ENCODE data around the gene PLEKHA3.

Gene PLEKHA3

DNA sequence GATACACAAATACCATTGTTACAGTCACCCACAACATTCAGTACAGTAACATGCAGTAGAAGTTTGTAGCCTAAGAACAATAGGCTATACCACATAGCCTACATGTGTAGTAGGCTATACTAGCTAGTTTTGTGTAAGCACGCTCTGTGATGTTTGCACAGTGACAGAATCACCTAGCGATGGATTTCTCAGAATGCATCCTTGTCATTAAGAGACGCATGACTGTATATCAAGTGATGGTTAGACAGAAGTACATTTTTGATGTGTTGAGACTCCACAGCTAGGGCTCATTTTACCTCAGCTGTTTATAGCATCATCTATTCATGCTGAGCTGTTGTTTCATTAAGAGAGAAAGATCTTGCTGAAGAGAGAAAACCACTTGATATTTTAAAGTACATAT, 19.4 kb downstream of the PLEKHA3 start:
- TF ChIP-seq GATA3 (IDR thresholded peaks at IDR 0.05; ENCODE audit: low read depth, low read length) (no peak), GATA2 (IDR thresholded peaks at IDR 0.05; ENCODE audit: low read depth, low read length) (no peak)

DNA sequence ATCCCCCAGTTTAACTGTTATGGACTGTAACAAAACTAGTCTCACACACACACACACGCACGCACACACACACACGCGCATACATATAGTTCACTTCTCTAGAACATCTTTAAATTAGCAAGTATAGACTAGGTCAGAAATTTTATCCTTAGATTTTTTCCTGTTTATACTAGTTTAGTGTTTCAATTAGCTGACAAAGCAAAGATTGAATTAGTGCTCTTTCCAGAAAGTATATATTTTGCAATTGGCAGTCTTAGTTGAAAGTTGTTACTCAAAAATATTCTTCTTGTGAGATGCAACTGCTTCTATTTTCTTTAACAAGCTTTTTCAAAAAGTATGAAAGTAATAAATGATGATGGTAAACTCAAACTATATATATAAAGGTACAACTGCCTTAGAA, 22.5 kb downstream of the PLEKHA3 start:
- TF ChIP-seq GATA2 (IDR thresholded peaks at IDR 0.05; ENCODE audit: low read depth, low read length) (no peak), GATA3 (IDR thresholded peaks at IDR 0.05; ENCODE audit: low read depth, low read length) (no peak)

DNA sequence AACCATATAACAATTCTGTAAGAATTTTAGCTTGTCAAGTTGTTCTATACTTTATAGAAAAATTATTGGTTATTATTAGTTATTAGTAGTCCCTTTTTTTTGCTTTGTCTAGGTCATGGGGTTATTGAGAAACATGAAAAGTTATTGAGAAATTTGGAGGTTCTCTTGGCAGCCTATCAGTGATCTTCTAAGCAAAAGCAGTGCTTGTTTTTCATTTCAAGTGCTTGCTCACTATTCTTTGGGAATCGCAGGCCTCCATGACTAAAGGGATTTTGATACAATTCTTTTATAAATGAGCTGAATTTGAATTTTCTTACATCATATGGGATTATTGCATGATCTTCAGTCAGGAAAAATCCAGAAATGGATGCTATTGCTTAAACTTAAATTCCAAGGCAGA, 25.8 kb downstream of the PLEKHA3 start:
- TF ChIP-seq GATA3 (IDR thresholded peaks at IDR 0.05; ENCODE audit: low read depth, low read length) = no peak
- TF ChIP-seq GATA2 (IDR thresholded peaks at IDR 0.05; ENCODE audit: low read depth, low read length) = no peak

DNA sequence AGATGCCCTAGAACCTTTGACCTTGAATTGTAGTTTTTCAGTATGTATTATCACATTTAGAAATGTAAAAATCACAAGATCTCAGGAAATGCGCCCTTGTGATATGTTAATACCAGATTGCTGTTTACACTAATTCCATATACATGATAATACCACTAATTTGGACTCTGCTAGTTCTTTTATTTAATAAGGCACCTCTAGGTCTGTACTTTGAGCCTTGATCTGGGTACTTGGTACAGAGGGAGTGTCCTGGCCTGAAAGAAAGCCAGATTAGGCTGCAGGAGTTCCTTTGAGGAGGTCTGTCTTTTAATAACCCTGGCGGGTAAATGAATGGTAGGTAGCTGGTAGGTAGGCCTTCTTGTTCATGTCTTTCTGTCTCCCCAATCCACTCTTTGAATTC, 26.3 kb downstream of the PLEKHA3 start:
- TF ChIP-seq GATA3 (IDR thresholded peaks at IDR 0.05; ENCODE audit: low read depth, low read length) (no peak), GATA2 (IDR thresholded peaks at IDR 0.05; ENCODE audit: low read depth, low read length) (no peak)

DNA sequence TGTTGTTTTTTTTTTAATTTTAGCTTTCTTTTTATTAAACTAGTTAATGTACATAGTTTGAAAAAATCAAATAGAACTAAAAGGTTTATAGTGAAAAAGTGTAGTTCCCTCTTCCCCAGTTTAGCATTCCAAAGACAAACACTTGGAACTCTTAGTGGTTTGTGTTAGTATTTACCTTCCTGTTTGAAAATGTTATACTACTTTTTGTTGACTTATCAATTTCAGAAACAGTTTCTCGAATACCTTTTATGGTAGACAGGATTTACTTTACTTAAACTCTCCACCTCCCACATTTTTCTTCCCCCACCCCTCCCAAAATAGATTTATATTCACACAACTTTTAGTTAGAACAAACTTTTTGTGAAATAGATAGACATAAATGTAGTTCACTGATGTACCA, 26.7 kb downstream of the PLEKHA3 start:
- TF ChIP-seq GATA2 (IDR thresholded peaks at IDR 0.05; ENCODE audit: low read depth, low read length) = no peak

DNA sequence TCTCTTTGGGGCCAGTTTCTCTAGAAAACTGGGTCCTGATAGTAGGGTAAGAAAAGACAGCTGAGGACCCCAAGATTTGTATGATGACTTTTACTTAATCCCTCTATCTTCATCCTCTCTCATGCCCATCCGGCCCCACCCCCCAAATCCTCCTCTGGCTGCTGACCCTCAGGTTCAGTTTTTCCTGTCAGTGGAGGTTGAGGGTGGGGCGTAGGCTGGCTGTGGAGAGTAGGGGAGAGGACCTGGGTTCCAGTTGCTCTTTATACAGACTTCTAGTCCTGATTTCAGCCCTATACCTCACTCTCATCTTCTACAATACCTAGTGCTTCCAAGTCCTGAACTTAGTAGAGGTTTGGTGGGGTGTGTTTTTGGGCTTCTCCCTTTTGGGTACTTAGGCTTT, 28.4 kb downstream of the PLEKHA3 start:
- TF ChIP-seq GATA3 (IDR thresholded peaks at IDR 0.05; ENCODE audit: low read depth, low read length) (no peak), GATA2 (IDR thresholded peaks at IDR 0.05; ENCODE audit: low read depth, low read length) (no peak)

DNA sequence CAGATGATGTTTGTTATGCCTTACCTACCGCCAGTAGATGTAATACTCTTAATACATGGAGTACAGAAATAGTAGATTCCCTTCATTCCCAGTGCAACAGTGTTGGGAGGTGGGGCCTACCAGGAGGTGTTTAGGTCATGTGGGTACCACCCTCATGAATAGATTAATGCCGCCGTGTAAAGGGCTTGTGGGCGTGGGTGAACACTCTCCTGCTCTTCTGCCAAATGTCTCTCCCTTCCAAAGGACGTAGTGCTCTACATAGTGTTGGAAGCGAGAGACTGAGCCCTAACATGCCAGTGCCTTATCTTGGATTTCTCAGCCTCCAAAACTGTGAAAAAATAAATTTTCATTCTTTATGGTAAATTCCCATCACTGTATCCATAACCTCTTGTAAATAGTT, 30.1 kb downstream of the PLEKHA3 start:
- TF ChIP-seq GATA3 (IDR thresholded peaks at IDR 0.05; ENCODE audit: low read depth, low read length) = no peak
- no peak for TF ChIP-seq GATA2 (IDR thresholded peaks at IDR 0.05; ENCODE audit: low read depth, low read length)

DNA sequence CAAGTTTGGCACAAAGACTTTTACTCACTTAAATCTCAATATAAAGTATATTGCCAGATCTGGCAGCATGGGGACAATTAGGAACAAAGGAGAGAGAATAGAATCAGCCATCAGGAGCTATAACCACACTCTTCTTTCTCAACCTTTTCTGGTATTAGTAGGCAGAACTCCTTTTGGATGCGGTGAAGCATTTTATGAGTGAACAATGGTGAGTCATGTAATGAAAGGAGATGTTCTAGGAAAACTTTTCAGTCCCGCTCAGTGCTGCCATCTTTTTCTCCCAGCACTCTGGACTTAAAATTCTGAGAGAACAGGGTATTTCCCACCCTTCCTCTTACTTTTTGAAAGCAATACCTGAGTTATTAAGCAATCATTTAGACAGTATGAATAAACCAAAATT, 32.2 kb downstream of the PLEKHA3 start:
- TF ChIP-seq GATA3 (IDR thresholded peaks at IDR 0.05; ENCODE audit: low read depth, low read length) = no peak
- no peak for TF ChIP-seq GATA2 (IDR thresholded peaks at IDR 0.05; ENCODE audit: low read depth, low read length)

DNA sequence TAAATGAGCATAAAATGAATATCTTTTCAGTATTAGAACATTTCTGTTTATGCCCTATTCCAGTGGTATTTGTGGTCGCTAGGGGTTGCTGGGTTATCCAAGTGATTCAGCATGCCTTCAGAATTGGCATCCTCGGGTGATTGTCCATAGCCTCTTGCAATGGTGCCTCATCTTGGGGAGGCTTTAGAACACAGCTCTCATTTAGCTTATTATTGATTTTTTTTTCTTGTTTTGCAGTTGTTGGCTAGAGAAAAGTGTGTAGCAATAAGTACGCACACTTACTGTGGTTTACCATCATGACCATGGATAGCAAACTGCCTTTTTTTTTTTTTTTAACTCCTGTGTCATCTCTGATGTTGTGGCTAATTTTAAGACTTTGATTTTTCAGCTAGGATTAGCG, 33.6 kb downstream of the PLEKHA3 start:
- TF ChIP-seq GATA3 (IDR thresholded peaks at IDR 0.05; ENCODE audit: low read depth, low read length) (no peak), GATA2 (IDR thresholded peaks at IDR 0.05; ENCODE audit: low read depth, low read length) (no peak)

DNA sequence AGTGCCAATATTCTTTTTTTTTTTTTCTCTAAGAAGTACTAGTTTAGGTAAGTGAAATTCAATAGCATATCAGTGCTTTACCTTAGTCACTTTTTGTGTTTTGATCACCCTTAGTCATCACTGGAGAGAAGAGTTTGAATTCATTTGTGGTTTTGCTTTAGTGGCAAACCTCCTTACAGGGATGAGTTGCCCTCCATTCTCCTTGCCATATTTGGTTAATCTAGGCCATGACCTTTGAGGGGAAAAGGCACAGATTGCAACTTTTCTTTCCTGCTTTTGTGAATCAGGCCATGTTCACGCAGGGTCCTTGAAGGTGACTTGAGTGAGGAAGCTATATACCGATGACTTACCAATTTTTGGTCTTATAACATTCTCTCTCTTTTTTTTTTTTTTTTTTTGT, 34.4 kb downstream of the PLEKHA3 start:
- TF ChIP-seq GATA2 (IDR thresholded peaks at IDR 0.05; ENCODE audit: low read depth, low read length) (no peak), GATA3 (IDR thresholded peaks at IDR 0.05; ENCODE audit: low read depth, low read length) (no peak)

DNA sequence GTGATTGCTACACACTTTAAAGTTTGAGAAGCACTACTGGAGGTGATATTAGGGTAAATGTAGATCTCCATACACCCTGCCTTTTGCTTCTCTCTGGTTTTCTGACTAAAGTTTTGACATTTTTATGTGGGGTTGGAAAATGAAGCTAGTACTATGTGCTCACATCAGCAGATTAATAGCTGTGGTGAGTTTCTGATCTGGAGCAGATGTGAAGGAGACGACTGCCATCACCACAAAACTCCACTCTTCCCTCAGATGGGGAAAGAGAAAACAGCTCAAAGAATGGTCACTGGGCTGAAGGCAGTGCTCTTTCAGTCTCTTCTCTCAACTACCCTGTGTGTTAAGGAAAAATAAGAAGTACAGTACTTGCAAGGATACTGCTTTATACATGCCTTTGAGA, 37.2 kb downstream of the PLEKHA3 start:
- TF ChIP-seq GATA2 (IDR thresholded peaks at IDR 0.05; ENCODE audit: low read depth, low read length) (no peak), GATA3 (IDR thresholded peaks at IDR 0.05; ENCODE audit: low read depth, low read length) (no peak)

DNA sequence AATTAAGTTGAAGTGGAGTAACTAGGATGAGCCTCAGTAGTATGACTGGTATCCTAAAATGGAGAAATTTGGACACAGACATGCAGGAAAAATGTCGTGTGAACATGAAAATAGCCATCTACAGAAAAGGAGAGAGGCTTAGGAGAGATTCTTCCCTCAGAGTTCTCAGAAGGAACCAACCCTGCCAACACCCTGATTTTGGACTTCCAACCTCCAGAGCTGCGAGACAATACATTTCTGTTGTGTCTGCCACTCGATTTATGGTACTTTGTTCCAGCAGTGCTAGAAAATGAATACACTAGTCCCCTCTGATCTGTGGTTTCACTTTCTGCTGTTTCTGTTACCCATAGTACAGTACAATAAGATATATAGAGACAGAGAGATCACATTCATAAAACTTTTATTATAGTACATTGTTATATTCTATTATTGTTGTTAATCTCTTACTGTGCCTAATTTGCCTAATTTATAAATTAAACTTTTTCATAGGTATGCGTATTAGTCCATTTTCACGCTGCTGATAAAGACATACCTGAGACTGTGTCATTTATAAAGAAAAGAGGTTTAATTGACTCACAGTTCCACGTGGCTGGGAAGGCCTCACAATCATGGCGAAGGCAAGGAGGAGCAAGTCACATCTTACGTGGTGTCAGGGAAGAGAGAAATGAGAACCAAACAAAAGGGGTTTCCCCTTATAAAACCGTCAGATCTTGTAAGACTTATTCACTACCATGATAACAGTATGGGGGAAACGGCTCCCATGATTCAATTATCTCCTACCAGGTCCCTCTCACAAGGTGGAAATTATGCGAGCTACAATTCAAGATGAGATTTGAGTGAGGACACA, 41.3 kb downstream of the PLEKHA3 start:
- TF ChIP-seq GATA2 (IDR thresholded peaks at IDR 0.05; ENCODE audit: low read depth, low read length) (no peak), GATA3 (IDR thresholded peaks at IDR 0.05; ENCODE audit: low read depth, low read length) (no peak)

DNA sequence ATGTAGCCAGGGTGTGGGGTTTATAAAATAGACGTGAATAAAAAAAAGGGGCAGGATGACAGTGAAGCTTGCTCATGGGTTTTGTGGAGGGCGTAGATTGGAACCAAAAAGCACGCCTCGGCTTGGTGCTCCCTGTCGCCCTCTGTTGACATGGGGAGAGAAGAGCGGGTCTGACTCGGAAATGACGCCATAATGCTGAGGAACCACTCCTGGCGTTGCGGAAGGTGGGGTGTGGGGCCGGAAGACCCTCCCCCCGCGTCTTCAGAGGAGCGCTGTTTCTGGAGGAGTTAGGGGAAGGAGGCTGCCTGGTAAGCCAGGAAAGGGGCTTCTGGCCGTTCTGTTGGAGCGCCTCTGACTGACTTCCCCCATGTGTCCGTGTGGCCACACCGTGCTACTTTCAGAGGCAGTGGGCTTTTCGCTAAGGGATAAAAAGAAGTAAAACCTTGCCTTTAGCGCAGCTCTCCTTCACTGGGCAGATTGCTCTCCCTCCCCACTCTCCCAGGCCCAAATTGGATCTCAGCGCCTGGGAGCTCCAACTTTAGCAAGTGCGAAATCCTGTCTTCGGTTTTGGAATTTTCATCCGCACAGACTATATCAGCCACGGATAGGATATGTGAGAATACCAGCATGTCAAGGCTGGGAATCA, 42.8 kb downstream of the PLEKHA3 start:
- TF ChIP-seq GATA3 (IDR thresholded peaks at IDR 0.05; ENCODE audit: low read depth, low read length) = no peak
- TF ChIP-seq GATA2 (IDR thresholded peaks at IDR 0.05; ENCODE audit: low read depth, low read length) = no peak

DNA sequence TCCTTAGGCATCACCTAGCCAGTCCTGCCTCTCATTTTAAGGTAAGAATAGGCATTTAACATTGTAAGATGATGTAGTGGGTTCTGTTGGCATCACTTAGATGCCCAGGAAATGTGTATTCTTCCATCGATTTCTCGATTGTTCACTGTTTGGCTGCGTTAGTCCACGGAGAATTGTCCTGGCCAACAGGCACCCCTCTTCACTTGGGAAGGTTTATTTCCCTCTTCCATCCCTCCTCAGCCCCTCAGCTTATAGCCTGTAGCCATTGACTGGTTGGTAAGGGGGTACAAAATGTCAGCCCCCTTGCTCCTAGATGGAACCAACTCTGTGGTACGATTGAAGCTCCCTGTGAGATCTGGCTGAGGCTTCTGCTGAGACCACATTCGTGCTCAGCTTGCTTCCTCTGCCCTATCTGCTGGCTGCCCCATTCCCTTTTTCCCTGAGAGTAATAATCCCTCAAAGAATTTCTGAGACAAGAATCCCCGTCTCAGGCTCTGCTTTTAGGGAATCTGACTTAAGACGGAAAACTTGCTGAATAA, 43.4 kb downstream of the PLEKHA3 start:
- TF ChIP-seq GATA2 (IDR thresholded peaks at IDR 0.05; ENCODE audit: low read depth, low read length) (no peak), GATA3 (IDR thresholded peaks at IDR 0.05; ENCODE audit: low read depth, low read length) (no peak)

DNA sequence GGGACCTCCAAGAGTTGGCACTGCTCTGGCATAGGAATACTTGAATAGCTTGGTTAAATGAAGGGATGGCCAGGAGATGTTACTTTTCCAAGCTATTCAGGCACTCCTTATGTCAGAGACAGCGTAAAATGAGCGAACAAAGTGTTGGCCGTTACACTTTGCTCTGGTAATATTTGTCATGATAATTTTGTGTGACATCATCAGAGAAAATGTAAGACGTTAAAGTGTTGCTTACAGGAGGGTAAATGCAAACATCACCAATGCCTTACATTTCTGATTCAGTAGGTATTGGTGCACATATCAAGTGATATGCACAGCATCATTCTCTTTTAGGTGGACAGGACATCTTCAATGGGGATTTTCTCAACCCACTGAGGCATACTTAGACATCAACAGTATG, 46.0 kb downstream of the PLEKHA3 start:
- no peak for TF ChIP-seq GATA2 (IDR thresholded peaks at IDR 0.05; ENCODE audit: low read depth, low read length)
- TF ChIP-seq GATA3 (IDR thresholded peaks at IDR 0.05; ENCODE audit: low read depth, low read length) = no peak

Data from SH-SY5Y (cell line).